HepG2 (cell line): ENCODE measurements around the gene HRG. TPM values are rescaled to one million over a fixed set of nuclear protein-coding genes. Genes with fewer than 3 reads are reported as not detected.

ENCODE experiments used
- ATAC-seq: fragments of 200-7000 bp; cut with Tn5 transposase; 3 replicates; pipeline ENCODE4 v1.9.1; 2020; ENCODE audit warnings: mild to moderate bottlenecking, moderate library complexity
- BruUV-seq: library from RNA; stranded (reverse); fragments of 400-500 nt; replicated peaks from 2 replicates; lab custom pipeline; 2021; lab: Mats Ljungman, UMichigan
- CTCF ChIA-PET: fragments of 300-600 bp; formaldehyde crosslinking; extraction: SDS; loops from one replicate; lab custom pipeline; 2021; ENCODE audit warnings: low total read pairs, inconsistent platforms, low intra/inter-chr PET ratio; lab: Yijun Ruan, JAX
- POLR2A ChIA-PET: fragments of 350-600 bp; sonication (Branson Sonifier 250); formaldehyde crosslinking; loops from one replicate; lab custom pipeline; 2020; ENCODE audit warnings: antibody characterized with exemption, inconsistent platforms; lab: Yijun Ruan, JAX
- DNase-seq: peaks from one replicate; pipeline ENCODE4 v3.0.0-alpha.2; 2015; ENCODE audit warnings: low spot score
- FAIRE-seq: peaks from 3 replicates; lab custom pipeline; 2011; peaks lifted over from hg19 to GRCh38; lab: Jason Lieb, UNC
- H2AFZ ChIP-seq: one replicate; pipeline ENCODE4 v1.6.1; 2011; ENCODE audit warnings: low read length, inconsistent platforms
- H3K27ac ChIP-seq: fragments of 300-600 bp; 3 replicates; pipeline ENCODE4 v1.8.0; 2011; ENCODE audit warnings: mixed run types, mild to moderate bottlenecking, mixed read lengths, low read length, inconsistent platforms; ENCODE audit not compliant: insufficient read depth; ENCODE audit errors: extremely low read length
- H3K27me3 ChIP-seq, 2 experiments: fragments of 200-600 bp in 1 of 2; 2 replicates in 1 of 2; 3 replicates in 1 of 2; pipeline versions ENCODE4 v1.6.0 to v1.8.0; 2011; ENCODE audit warnings: low read length in 2 of 2, mild to moderate bottlenecking in 2 of 2, moderate library complexity in 2 of 2, inconsistent platforms in 1 of 2; ENCODE audit not compliant: insufficient read depth in 2 of 2, control insufficient read depth in 1 of 2
- H3K36me3 ChIP-seq, 2 experiments: fragments of 200-600 bp in 1 of 2; replicated peaks in 1 of 2; 2 replicates in 1 of 2; 3 replicates in 1 of 2; pipeline versions ENCODE4 v1.5.1 to v1.8.0; 2011; ENCODE audit warnings: low read length in 2 of 2, inconsistent platforms in 1 of 2; ENCODE audit not compliant: insufficient read depth in 2 of 2, control insufficient read depth in 1 of 2
- H3K4me1 ChIP-seq: 2 replicates; pipeline ENCODE4 v1.5.1; 2012; ENCODE audit warnings: low read length, inconsistent platforms; ENCODE audit not compliant: insufficient read depth
- H3K4me2 ChIP-seq: 2 replicates; pipeline ENCODE4 v1.6.0; 2011; ENCODE audit warnings: low read depth, low read length, inconsistent platforms
- H3K4me3 ChIP-seq, 3 experiments: fragments of 200-600 bp in 1 of 3; sonication (generic), shearing (Covaris generic) in 1 of 3; replicated peaks in 1 of 3; 2 replicates each; pipeline ENCODE4 v1.5.1; 2011 to 2016; ENCODE audit warnings: low read length in 3 of 3, inconsistent platforms in 2 of 3, low read depth in 2 of 3, mild to moderate bottlenecking in 2 of 3, control low read depth in 1 of 3, mixed read lengths in 1 of 3; ENCODE audit not compliant: insufficient read depth in 1 of 3
- H3K79me2 ChIP-seq: one replicate; pipeline ENCODE4 v1.6.1; 2011; ENCODE audit warnings: low read length, inconsistent platforms; ENCODE audit not compliant: insufficient read depth
- H3K9ac ChIP-seq: 2 replicates; pipeline ENCODE4 v1.6.0; 2011; ENCODE audit warnings: mild to moderate bottlenecking, low read depth, low read length, inconsistent platforms; ENCODE audit not compliant: insufficient read depth
- H3K9me3 ChIP-seq: 2 replicates; pipeline ENCODE4 v1.5.1; 2012; ENCODE audit warnings: mild to moderate bottlenecking, low read length
- H4K20me1 ChIP-seq: 2 replicates; pipeline ENCODE4 v1.6.0; 2011; ENCODE audit warnings: inconsistent platforms, mild to moderate bottlenecking, low read length, moderate library complexity; ENCODE audit not compliant: insufficient read depth
- ARNT ChIP-seq: fragments of 450-650 bp; IDR thresholded peaks from 2 replicates; pipeline ENCODE4 v1.6.1; 2017
- BORCS8-MEF2B ChIP-seq: sonication (generic); formaldehyde crosslinking; IDR thresholded peaks from 2 replicates; pipeline ENCODE4 v1.8.0; 2022; ENCODE audit warnings: mild to moderate bottlenecking, missing genetic modification reagents
- CENPT ChIP-seq: sonication (generic); formaldehyde crosslinking; IDR thresholded peaks from 2 replicates; pipeline ENCODE4 v1.8.0; 2022; ENCODE audit warnings: low read depth, mild to moderate bottlenecking, moderate library complexity, missing genetic modification reagents
- EP300 ChIP-seq, 3 experiments: sonication (generic) in 1 of 3; formaldehyde crosslinking in 1 of 3; IDR thresholded peaks; 2 replicates each; pipeline versions ENCODE4 v1.5.1 to v1.6.1; 2011 to 2020; ENCODE audit warnings: low read depth in 2 of 3, low read length in 2 of 3, borderline replicate concordance in 1 of 3, improper control_type of control experiment in 1 of 3, mild to moderate bottlenecking in 1 of 3, missing genetic modification reagents in 1 of 3, moderate library complexity in 1 of 3
- FOXM1 ChIP-seq: sonication (generic); formaldehyde crosslinking; IDR thresholded peaks from 2 replicates; pipeline ENCODE4 v1.5.0; 2020; ENCODE audit warnings: missing genetic modification reagents
- HNRNPL ChIP-seq: fragments of 200-400 bp; formaldehyde crosslinking; IDR thresholded peaks from 2 replicates; pipeline ENCODE4 v1.6.1; 2017; ENCODE audit warnings: mild to moderate bottlenecking, low read depth, low read length
- KLF11 ChIP-seq: IDR thresholded peaks from 2 replicates; pipeline ENCODE4 v1.6.1; 2016; ENCODE audit warnings: missing compliant biosample characterization
- MAZ ChIP-seq, 2 experiments: sonication (generic) in 1 of 2; formaldehyde crosslinking in 1 of 2; IDR thresholded peaks; 2 replicates each; pipeline versions ENCODE4 v1.5.0 to v1.6.1; 2012 to 2020; ENCODE audit warnings: low read depth in 2 of 2, mild to moderate bottlenecking in 2 of 2, borderline replicate concordance in 1 of 2, improper control_type of control experiment in 1 of 2, low read length in 1 of 2, missing genetic modification reagents in 1 of 2, moderate library complexity in 1 of 2
- NCOR1 ChIP-seq: fragments of 200-600 bp; sonication (generic); IDR thresholded peaks from 2 replicates; pipeline ENCODE4 v1.7.0; 2017; ENCODE audit warnings: antibody characterized with exemption, low read length, borderline replicate concordance
- NR3C1 ChIP-seq: sonication (generic); formaldehyde crosslinking; IDR thresholded peaks from 2 replicates; pipeline ENCODE4 v1.4.0; 2020; ENCODE audit warnings: missing genetic modification reagents
- RBFOX2 ChIP-seq: fragments of 200-400 bp; formaldehyde crosslinking; IDR thresholded peaks from 2 replicates; pipeline ENCODE4 v1.6.1; 2017; ENCODE audit warnings: low read depth, mild to moderate bottlenecking, low read length
- SMAD1 ChIP-seq: sonication (generic); formaldehyde crosslinking; IDR thresholded peaks from 2 replicates; pipeline ENCODE4 v1.4.0; 2020; ENCODE audit warnings: missing genetic modification reagents, low read depth, mild to moderate bottlenecking, borderline replicate concordance
- SMC3 ChIP-seq: IDR thresholded peaks from 2 replicates; pipeline ENCODE4 v1.6.1; 2011; ENCODE audit warnings: low read length, improper control_type of control experiment
- SPEN ChIP-seq: sonication (generic); formaldehyde crosslinking; IDR thresholded peaks from 2 replicates; pipeline ENCODE4 v1.5.1; 2020; ENCODE audit warnings: low read depth, mild to moderate bottlenecking, missing genetic modification reagents
- TARDBP ChIP-seq: sonication (generic); formaldehyde crosslinking; IDR thresholded peaks from 2 replicates; pipeline ENCODE4 v1.8.0; 2022; ENCODE audit warnings: mild to moderate bottlenecking, missing genetic modification reagents
- TBP ChIP-seq: sonication (generic); formaldehyde crosslinking; IDR thresholded peaks from 2 replicates; pipeline ENCODE4 v1.5.0; 2020; ENCODE audit warnings: missing genetic modification reagents
- ZKSCAN5 ChIP-seq: sonication (generic); formaldehyde crosslinking; IDR thresholded peaks from 2 replicates; pipeline ENCODE4 v1.5.1; 2020; ENCODE audit warnings: mild to moderate bottlenecking, missing genetic modification reagents
- ZNF207 ChIP-seq: fragments of 450-650 bp; IDR thresholded peaks from 2 replicates; pipeline ENCODE4 v1.6.1; 2016; ENCODE audit warnings: antibody characterized with exemption, borderline replicate concordance
- ZNF24 ChIP-seq: fragments of 450-650 bp; IDR thresholded peaks from 2 replicates; pipeline ENCODE4 v1.6.1; 2017; ENCODE audit warnings: antibody characterized with exemption, mild to moderate bottlenecking
- ZNF251 ChIP-seq: sonication (generic); formaldehyde crosslinking; IDR thresholded peaks from 2 replicates; pipeline ENCODE4 v1.9.0; 2021; ENCODE audit warnings: mild to moderate bottlenecking, missing genetic modification reagents
- ZNF326 ChIP-seq: sonication (generic); formaldehyde crosslinking; IDR thresholded peaks from 2 replicates; pipeline ENCODE4 v1.4.0; 2020; ENCODE audit warnings: missing genetic modification reagents, borderline replicate concordance
- ZNF615 ChIP-seq: sonication (generic); formaldehyde crosslinking; IDR thresholded peaks from 2 replicates; pipeline ENCODE4 v1.5.0; 2020; ENCODE audit warnings: mild to moderate bottlenecking, missing genetic modification reagents, borderline replicate concordance
- ZNF713 ChIP-seq: sonication (generic); formaldehyde crosslinking; IDR thresholded peaks from 2 replicates; pipeline ENCODE4 v1.4.0; 2020; ENCODE audit warnings: mild to moderate bottlenecking, missing genetic modification reagents
- ZNF766 ChIP-seq: sonication (generic); formaldehyde crosslinking; IDR thresholded peaks from 2 replicates; pipeline ENCODE4 v1.5.0; 2020; ENCODE audit warnings: missing genetic modification reagents, borderline replicate concordance
- ZNF883 ChIP-seq: sonication (generic); formaldehyde crosslinking; IDR thresholded peaks from 2 replicates; pipeline ENCODE4 v1.5.1; 2020; ENCODE audit warnings: mild to moderate bottlenecking, missing genetic modification reagents; ENCODE audit errors: not compliant biosample characterization
- WGBS: methylation state at CpG from one replicate; pipeline ENCODE4 v1.1.6; 2017; ENCODE audit warnings: low lambda C conversion rate; 5-methylcytosine and 5-hydroxymethylcytosine counted together
- in situ Hi-C: cut with HindIII; loops from 2 replicates; pipeline ENCODE4 v1.10.0; 2017; ENCODE audit warnings: low pct_unique_long_range_greater_than_20kb; ENCODE audit not compliant: extremely low pct_ligation_motif_present
- intact Hi-C: fragments of 100-400 bp; cut with micrococcal nuclease; formaldehyde crosslinking; loops from one replicate; pipeline ENCODE4 v1.10.0; 2022; ENCODE audit not compliant: unreplicated experiment
- polyA plus RNA-seq, 8 experiments: library from polyadenylated mRNA; depleted of rRNA in 3 of 8; stranded (reverse) in 7 of 8; unstranded in 1 of 8; fragments of >200 nt; fragmentation: Illumina TruSeq in 4 of 8; extraction: Trizol in 4 of 8; gene quantifications; 2 replicates each; pipeline versions ENCODE4 v1.2.1 to v1.2.3, GENCODE V29; 2011 to 2016; ENCODE audit warnings: low read depth in 4 of 8, missing spikeins in 1 of 8, mixed read lengths in 1 of 8; ENCODE audit not compliant: insufficient read depth in 1 of 8
- total RNA-seq, 5 experiments: library from RNA; depleted of rRNA; stranded (reverse); fragments of >200 nt; fragmentation: Illumina TruSeq; extraction: Trizol; gene quantifications; 2 replicates each; pipeline ENCODE4 v1.2.3, GENCODE V29; 2016; ENCODE audit warnings: low read depth in 1 of 5
- TF ChIP-seq, protein P1 (sequence below): sonication (generic); formaldehyde crosslinking; IDR thresholded peaks from 2 replicates; pipeline ENCODE4 v1.4.0; 2020; ENCODE audit warnings: mild to moderate bottlenecking, missing genetic modification reagents

Gene HRG
- total and polyA plus RNA-seq, 2 of the 13 experiments (the other 11 are each of a cell fraction or from before 2014, with no cell fraction given), result 0.09 to 0.11 TPM

- 96% methylated on average over 5 of the region's 5 CpGs for WGBS
- peaks cover 66% of the 10 kb centered on the region for H4K20me1 ChIP-seq
- ChIA-PET CTCF (no interaction called here), POLR2A (interaction anchor here (0.8 to 27.1 kb wide), 5 partner anchors 15 to 123 kb away, joined by 3 to 854 read pairs (median 4); partner anchors contain the start of gene TBCCD1)
- peaks cover 29% of the 10 kb centered on the region for H3K4me1 ChIP-seq
- H3K27ac ChIP-seq, result peak overlapping the region; percentile 34
- no peaks in the 10 kb centered on the region for H3K79me2 ChIP-seq
- no TSS peak for BruUV-seq
- peaks cover 15 to 37% of the 10 kb centered on the region in 2 experiments for H3K36me3 ChIP-seq
- no peak overlapping the region for H3K4me2 ChIP-seq
- ATAC-seq, result no peak
- no peaks in the 10 kb centered on the region for H3K9me3 ChIP-seq
- no peaks in the 10 kb centered on the region for H3K27me3 ChIP-seq
- intact Hi-C loops (no loop called here), in situ Hi-C loops (loop anchor here (10.0 kb wide), 1 partner anchor 135 kb away; no protein-coding TSS in a partner anchor)
- no peak for DNase-seq
- no peak for FAIRE-seq
- H3K4me3 ChIP-seq, result no peak overlapping the region
- H2AFZ ChIP-seq, result no peak overlapping the region
- H3K9ac ChIP-seq, result no peak overlapping the region
- TF ChIP-seq, protein P1, sequence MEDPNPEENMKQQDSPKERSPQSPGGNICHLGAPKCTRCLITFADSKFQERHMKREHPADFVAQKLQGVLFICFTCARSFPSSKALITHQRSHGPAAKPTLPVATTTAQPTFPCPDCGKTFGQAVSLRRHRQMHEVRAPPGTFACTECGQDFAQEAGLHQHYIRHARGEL, result no peak
- TF ChIP-seq MAZ (IDR thresholded peaks at IDR 0.05; ENCODE audit: borderline replicate concordance, low read depth, low read length) (no peak), MAZ (CRISPR knock-in tag; IDR thresholded peaks at IDR 0.05; ENCODE audit: low read depth) (no peak), ZKSCAN5 (CRISPR knock-in tag) (no peak), ZNF713 (CRISPR knock-in tag) (no peak), HNRNPL (no peak), ZNF883 (CRISPR knock-in tag) (no peak), BORCS8-MEF2B (CRISPR knock-in tag) (no peak), TBP (CRISPR knock-in tag) (no peak; the same call in 1 of the 2 replicates), SPEN (CRISPR knock-in tag) (no peak), ARNT (no peak), SMAD1 (CRISPR knock-in tag) (no peak), EP300 (IDR thresholded peaks at IDR 0.05; ENCODE audit: low read depth in 2 of 2, low read length in 2 of 2) (no peak), EP300 (CRISPR knock-in tag; IDR thresholded peaks at IDR 0.05; ENCODE audit: borderline replicate concordance) (no peak), NCOR1 (no peak), CENPT (CRISPR knock-in tag) (no peak), KLF11 (CRISPR knock-in tag) (no peak), SMC3 (no peak), ZNF326 (CRISPR knock-in tag) (no peak), ZNF251 (CRISPR knock-in tag) (no peak), ZNF615 (0 out of 2 replicates have a peak, but pooled peaks have one; percentile 36), NR3C1 (CRISPR knock-in tag) (no peak), ZNF766 (CRISPR knock-in tag) (no peak), RBFOX2 (peak; percentile 65), FOXM1 (CRISPR knock-in tag) (no peak), TARDBP (CRISPR knock-in tag) (no peak; the same call in 1 of the 2 replicates), ZNF207 (no peak), ZNF24 (no peak)
Measured at GRCh38 chr3:186619787-186620212, 46.0 kb upstream of the HRG start.
